GM06990 (cell line): ENCODE data around the gene PLXNA4.
A peak's percentile ranks its signal among the peaks of the same experiment; 100 is the strongest.

Source experiments
- DNase-seq: peaks from one replicate; pipeline ENCODE4 v3.0.0-alpha.2; 2011; ENCODE audit not compliant: insufficient read length; ENCODE audit errors: extremely low read depth
- H3K27me3 ChIP-seq: replicated peaks from 2 replicates; pipeline ENCODE4 v1.6.0; 2011; ENCODE audit warnings: low read length; ENCODE audit not compliant: control insufficient read depth, insufficient read depth
- H3K36me3 ChIP-seq: 2 replicates; pipeline ENCODE4 v1.5.1; 2011; ENCODE audit warnings: low read length; ENCODE audit not compliant: control insufficient read depth, insufficient read depth
- H3K4me3 ChIP-seq: replicated peaks from 2 replicates; pipeline ENCODE4 v1.5.1; 2011; ENCODE audit warnings: low read depth, mild to moderate bottlenecking, control low read depth, low read length
- TF ChIP-seq, protein P1 (sequence below): IDR thresholded peaks from 2 replicates; pipeline ENCODE4 v1.5.1; 2011; ENCODE audit warnings: low read length, control low read depth, mild to moderate bottlenecking, inconsistent platforms; ENCODE audit not compliant: insufficient read depth, poor library complexity, severe bottlenecking

The PLXNA4 gene

GRCh38 chr7:132242192-132242812 is 334.0 kb downstream of the PLXNA4 start:
- TF ChIP-seq, protein P1, sequence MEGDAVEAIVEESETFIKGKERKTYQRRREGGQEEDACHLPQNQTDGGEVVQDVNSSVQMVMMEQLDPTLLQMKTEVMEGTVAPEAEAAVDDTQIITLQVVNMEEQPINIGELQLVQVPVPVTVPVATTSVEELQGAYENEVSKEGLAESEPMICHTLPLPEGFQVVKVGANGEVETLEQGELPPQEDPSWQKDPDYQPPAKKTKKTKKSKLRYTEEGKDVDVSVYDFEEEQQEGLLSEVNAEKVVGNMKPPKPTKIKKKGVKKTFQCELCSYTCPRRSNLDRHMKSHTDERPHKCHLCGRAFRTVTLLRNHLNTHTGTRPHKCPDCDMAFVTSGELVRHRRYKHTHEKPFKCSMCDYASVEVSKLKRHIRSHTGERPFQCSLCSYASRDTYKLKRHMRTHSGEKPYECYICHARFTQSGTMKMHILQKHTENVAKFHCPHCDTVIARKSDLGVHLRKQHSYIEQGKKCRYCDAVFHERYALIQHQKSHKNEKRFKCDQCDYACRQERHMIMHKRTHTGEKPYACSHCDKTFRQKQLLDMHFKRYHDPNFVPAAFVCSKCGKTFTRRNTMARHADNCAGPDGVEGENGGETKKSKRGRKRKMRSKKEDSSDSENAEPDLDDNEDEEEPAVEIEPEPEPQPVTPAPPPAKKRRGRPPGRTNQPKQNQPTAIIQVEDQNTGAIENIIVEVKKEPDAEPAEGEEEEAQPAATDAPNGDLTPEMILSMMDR: no peak
- H3K27me3 ChIP-seq: no peaks in the 10 kb centered on the region
- DNase-seq: no peak

DNA sequence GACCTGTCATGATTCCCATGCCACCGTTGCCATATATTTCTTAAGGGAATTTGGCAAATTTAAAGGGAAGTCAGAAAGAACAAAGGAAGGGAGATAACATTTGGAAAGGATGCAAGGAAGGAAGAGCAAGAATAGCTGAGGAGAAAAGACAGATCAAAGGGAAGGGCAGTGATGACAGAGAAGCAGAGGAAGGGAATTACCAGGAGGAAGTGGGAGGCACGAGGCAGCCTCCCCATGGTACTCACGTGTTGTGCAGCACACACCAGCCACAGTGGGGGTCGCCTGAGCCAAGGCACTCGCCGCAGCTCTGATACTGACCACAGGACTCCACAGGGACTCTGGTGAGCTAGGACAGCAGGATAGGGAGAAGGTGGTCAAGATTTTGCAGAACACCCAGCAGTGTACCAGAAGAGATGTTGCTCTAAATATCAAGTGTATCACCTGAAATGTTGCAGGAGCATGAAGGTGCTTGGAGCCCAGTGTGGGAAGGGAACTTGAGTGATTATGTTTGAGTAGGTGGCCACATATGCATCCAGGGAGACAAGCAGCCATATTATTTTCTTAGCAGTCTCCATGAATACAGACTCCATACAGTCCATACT is 335.3 kb downstream of the PLXNA4 start:
- Histone ChIP-seq H3K27me3 (no peaks in the 10 kb centered on the region), H3K36me3 (no peaks in the 10 kb centered on the region)
- DNase-seq: no peak

More at GRCh38 chr7:132242192-132242812, 334.0 kb downstream of the PLXNA4 start:
- H3K4me3 ChIP-seq: no peak overlapping the region
- no peaks in the 10 kb centered on the region for H3K36me3 ChIP-seq

DNA sequence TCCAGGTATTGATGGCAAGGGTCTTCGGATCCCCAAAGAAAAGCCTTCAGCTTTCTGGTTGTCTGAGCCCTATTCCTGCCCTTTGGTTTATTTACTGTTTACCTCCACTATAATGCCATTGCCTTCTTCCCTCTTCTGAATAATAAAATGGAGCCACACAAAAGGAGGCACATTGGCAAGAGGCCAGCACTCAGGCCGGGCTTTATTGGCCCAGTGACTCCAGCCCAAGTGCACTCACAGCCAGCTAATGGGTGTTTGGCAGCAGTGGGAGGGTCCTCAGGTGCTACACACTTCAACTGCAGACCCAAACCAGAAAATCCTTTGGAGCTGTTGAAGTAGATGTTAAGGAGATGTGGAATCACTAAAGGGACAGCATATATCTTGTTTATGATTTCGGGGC is 336.0 kb downstream of the PLXNA4 start:
- Histone ChIP-seq H3K4me3 (no peak overlapping the region), H3K27me3 (no peaks in the 10 kb centered on the region), H3K36me3 (no peaks in the 10 kb centered on the region)
- TF ChIP-seq, protein P1: no peak
- DNase-seq: no peak

More for the DNA sequence above, 335.3 kb downstream of the PLXNA4 start:
- H3K4me3 ChIP-seq: no peak overlapping the region
- TF ChIP-seq, protein P1: no peak

GRCh38 chr7:132239422-132239994 is 336.8 kb downstream of the PLXNA4 start:
- Histone ChIP-seq H3K36me3 (no peaks in the 10 kb centered on the region), H3K4me3 (no peak overlapping the region), H3K27me3 (no peaks in the 10 kb centered on the region)
- TF ChIP-seq, protein P1: peak; percentile 19
- DNase-seq: no peak

- Histone ChIP-seq H3K36me3 (no peaks in the 10 kb centered on the region), H3K4me3 (no peak overlapping the region), H3K27me3 (no peaks in the 10 kb centered on the region)
- TF ChIP-seq, protein P1: no peak
- no peak for DNase-seq
Observed at GRCh38 chr7:132234711-132235110, 341.6 kb downstream of the PLXNA4 start.

GRCh38 chr7:132232406-132232805 is 343.9 kb downstream of the PLXNA4 start:
- DNase-seq: no peak

More at GRCh38 chr7:132232406-132232805, 343.9 kb downstream of the PLXNA4 start:
- TF ChIP-seq, protein P1: no peak
- Histone ChIP-seq H3K36me3 (no peaks in the 10 kb centered on the region), H3K27me3 (no peaks in the 10 kb centered on the region), H3K4me3 (no peak overlapping the region)
